NCI-H82 treated with DMSO at 0.1 percent for 48 hours (cell line): ENCODE measurements around the gene VBP1.
"Not testable (repeated sequence)": the region's sequence is repeated elsewhere in the genome, so short reads cannot be mapped to it uniquely, and the experiment has no call there.

Experiments used
- DNase-seq: peaks from one replicate; lab custom pipeline; 2025; ENCODE audit not compliant: unreplicated experiment; lab: John Stamatoyannopoulos, UW

The VBP1 gene

GRCh38 chrX:155263854-155264628 is 47.8 kb downstream of the VBP1 start, which contains the start of gene RAB39B:
Gene RAB39B, minus strand, starts transcription at chrX:155264491. Its CDS starts 203 bp downstream, at chrX:155264288.
- peak; percentile 39 for DNase-seq

GRCh38 chrX:155266439-155266838 is 50.2 kb downstream of the VBP1 start:
- no peak for DNase-seq

DNA sequence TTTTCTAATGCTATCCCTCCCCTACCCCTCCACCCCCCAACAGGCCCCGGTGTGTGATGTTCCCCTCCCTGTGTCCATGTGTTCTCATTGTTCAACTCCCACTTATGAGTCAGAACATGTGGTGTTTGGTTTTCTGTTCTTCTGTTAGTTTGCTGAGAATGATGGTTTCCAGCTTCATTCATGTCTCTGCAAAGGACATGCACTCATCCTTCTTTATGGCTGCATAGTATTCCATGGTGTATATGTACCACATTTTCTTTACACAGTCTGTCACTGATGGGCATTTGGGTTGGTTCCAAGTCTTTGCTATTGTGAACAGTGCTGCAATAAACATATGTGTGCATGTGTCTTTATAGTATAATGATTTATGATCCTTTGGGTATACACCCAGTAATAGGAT is 51.7 kb downstream of the VBP1 start:
- DNase-seq = not testable (repeated sequence)

DNA sequence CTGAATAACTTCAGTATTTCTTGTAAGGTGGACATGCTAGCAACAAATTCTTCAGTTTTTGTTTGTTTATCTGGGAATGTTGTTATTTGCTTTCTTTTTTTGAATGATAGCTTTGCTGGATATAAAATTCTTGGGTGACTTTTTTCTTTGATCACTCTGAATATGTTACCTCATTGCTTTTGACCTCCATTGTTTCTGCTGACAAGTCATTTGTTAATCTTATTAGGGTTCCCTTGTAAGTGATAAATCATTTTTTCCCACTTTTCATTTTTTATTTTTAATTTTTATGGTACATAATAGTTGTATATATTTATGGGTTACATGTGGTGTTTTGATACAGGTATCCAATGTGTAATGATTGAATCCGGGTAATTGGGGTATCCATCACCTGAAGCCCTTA is 54.7 kb downstream of the VBP1 start:
- DNase-seq = no peak

GRCh38 chrX:155279873-155280272 is 63.6 kb downstream of the VBP1 start:
- DNase-seq = no peak
